Activated CD4-positive, CD25-positive, alpha-beta regulatory T cell treated with anti-CD3 and anti-CD28 coated beads, Interleukin-2, amount 50 U/mL, for 24 hours (primary cell): ENCODE measurements around the gene RIPK4.
"Not testable (repeated sequence)": the region's sequence is repeated elsewhere in the genome, so short reads cannot be mapped to it uniquely, and the experiment has no call there.

Source experiments
- ATAC-seq, 2 donors: fragments of 150-1000 bp; cut with Tn5 transposase; one replicate each; pipeline ENCODE4 v1.10.0; 2021; ENCODE audit warnings: mild to moderate bottlenecking in 1 of 2, moderate library complexity in 1 of 2

RIPK4 gene

DNA sequence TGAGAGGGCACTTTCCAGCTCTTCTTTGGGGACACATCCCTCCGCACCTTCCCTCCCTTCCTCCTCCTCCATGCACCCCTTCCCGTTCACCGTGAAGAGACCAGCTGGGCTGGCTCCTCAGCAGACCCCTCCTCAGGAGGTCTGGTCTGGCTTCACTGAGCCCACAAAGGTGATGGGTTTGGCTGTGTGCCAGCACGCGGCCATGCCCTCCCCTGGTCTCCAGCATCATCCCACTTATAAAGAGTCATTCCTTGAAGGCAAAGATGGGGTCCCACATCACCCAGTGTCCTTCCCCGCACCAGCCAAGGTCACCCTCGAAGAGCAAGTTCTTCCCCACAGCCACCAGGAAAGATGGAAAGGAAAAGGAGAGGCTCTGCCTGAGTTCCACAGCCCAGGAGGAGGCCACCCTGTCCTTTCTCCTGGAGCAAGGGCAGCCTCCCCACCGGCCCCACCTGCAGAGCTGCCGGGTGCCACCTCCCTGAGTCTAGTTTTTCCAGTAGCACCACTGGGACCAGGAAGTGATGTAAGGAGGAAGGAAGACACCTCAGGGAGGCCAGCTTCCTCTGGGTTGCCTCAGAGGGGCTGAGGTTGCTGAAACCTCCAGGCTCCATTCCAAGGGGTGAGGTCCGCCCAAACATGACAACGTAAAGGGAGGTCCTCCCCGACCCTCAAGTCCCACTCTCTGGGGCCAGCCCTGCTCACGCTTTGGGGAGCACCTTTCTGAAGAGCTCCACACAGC, 32.7 kb downstream of the RIPK4 start:
- ATAC-seq, result no peak

DNA sequence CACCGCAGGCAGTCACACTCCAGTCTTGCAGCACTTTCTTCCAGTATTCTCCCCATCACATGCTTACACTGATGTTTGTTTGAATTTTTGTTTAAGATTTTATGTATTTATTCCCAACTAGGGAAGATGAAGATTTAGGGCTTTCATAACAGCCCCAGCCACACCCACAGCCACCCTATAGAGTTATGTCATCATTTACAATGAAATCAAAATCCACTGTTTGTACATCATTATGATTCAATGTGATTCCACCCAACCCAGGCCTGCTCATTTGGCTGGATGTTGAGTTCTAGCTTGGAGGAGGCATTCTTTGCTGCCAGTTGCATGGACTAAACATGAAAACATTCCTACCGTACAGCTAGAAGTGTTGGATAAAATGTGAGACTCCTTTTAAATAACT, 35.8 kb downstream of the RIPK4 start:
- no peak for ATAC-seq

DNA sequence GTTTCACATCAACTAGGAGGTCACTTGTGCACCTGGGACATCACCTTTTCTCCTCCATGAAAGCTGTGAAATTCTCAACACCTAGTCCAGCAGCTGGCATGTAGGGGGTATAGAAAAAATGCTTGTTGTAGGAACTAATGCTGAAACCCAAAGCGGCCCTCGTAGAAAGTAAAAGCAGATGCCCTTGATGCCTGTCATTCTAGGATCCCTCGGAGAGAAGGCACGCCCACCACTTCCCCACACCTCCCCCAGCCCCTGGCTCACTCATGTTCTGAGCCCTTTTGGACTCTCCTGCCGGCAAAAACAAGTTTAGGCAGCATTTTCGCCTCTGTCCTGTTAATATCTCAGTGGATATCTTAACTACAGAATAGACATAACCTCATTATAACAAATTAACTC, 36.5 kb downstream of the RIPK4 start:
- no peak for ATAC-seq

DNA sequence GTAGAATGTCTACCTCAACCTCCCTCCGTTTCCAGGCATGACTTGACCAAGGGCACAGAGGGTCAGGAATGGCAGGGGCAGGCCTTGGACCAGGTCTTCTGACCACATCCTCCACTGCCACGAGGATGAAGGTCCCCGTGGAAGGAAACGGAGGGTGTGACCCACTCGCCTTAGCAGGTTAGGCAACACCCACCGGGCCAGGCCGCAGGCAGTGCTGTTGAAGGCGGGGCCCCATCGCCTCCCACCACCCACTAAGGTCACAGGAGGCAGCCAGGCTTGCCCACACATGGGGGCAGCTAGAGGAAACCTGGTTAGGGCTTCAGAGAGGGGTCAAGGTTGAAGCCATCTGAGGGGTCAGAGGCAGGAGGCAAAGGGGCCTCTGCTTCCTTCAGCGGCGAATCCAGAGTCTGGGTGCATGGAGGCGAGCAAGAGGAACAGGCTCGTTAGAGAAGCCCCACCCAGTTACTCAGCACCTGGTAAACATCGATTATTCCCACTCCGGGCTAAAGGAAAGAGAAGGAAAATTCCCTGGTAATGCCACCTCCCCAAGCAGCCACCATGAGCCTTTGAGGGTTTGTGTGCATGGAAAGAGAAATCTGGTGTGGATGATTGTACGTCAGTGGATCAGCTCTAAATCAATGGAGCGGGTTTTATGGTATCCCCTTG, 37.0 kb downstream of the RIPK4 start:
- ATAC-seq, result no peak

DNA sequence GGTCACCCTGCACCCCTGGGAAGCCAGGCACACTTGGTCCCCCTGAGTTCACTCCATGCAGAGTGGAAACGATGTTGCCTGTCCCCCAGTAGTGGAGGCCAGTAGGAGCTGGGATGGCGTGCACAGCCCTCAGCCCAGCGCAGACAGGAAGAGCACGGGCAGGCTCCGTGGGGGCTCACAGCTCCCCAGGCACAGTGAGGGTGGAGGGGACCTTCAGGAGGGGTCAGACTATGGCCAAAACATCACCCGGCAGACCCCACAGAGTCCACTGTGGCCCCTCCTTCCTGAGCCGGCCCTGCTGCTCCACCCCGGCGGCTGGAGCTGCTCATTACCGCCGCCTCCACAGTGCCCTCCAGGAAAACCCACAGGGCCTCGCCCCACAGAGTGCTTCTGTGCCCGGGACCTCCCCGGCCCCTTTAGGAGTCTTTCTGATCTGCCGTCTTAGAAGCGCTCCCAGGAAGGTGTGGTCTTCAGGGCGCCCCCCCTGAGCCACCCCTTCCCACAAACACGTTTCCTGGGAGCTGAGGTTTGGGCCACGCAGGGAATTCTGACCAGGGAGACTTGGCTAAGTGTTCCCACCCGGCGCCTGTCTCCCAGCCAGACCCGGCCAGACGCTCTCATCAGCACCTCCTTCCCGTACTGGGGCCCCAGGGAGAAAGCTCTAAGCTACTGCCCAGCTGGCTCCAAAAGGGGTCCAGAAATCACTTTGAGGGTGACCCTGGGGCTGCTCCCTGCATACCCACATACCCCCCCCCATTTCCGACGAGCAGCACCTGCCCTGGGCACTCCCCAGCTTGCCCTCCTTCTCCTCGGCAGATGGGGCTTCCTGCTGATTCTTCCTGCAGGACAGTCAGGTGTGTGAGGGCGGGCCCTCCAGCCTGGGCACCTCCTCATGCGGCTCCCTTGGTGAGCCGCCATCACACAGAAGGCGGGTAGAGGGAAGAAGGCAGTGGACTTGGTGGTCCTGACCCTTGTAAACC, 38.8 kb downstream of the RIPK4 start:
- no peak for ATAC-seq

DNA sequence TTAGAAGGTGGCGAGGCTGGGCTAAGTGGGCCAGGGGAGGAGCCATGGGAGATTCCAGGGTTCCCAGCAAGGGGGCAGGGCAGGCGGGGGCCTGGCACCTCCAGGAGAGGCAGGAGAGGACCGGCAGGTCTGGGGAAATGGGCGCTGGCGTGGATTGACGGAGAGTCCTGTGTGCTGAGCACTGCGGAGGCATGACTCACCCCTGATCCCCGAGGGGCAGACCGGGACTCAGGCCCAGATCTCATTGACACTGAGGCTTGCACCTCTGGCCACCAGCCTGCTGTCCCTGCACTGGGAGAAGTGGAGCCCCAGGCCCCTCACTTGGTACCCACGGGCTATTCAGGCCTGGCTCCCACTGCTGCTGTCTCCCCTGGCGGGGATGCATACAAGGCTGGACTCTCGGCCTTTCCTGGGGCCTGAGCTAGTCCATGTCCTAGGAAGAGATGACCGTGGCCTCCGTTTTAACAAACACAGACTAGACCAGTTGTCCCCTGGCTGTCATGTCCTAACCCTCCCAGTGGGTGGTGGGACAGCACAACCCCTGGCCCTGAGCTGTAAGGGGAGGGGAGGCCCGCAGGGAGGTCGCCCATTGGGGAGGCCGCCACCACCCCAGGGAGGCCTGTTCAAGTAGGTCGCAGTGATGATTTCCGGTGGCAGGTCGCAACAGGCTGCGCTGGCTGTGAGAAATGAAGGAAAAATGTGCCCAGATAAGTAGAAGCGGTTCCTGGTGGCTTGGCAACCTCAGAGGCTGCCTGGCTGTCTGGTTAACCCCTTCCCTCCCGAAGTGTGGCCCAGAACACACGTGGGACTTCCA, 39.7 kb downstream of the RIPK4 start:
- ATAC-seq, result no peak

DNA sequence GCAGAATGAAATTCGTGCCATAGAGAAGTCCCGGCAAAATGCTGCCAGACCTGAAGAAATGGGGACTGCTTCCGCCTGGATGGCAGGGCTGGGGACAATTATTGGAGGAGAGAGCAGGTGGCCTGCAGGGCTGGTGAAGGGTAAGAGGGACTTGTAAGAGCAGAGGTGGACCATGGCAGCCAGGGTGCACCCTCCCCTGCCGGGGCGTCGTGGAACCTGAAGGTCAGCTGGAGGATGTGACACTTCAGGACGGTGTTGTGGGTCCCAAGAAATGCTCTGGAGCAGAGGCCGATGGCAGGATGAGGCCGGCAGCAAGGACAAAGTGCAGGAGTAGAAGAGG, 40.3 kb downstream of the RIPK4 start:
- no peak for ATAC-seq

DNA sequence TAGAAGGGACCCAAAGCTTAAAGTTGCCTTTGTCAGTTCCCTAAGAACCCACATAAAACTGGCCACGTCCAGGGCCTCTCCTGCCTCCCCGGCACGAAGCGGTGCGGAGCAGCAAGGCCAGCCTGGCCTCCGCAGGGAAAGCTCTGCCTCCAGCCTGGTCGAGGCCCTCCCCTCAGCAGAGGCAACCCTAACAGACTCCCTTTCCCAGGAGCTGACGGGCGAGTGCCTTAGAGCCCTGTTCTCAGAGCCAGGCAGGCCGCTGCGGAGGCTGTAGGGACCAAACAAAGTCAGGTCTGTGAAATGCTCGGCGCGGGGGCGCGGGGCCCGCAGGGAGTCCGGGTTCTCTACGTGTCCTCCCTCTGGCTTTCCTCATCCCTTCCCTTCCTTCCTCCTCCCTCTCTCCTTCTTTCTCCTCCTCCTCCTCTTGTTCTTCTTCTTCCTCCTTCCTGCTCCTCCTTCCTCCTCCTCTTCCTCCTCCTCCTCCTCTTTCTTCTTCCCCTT, 40.7 kb downstream of the RIPK4 start:
- ATAC-seq, result no peak

DNA sequence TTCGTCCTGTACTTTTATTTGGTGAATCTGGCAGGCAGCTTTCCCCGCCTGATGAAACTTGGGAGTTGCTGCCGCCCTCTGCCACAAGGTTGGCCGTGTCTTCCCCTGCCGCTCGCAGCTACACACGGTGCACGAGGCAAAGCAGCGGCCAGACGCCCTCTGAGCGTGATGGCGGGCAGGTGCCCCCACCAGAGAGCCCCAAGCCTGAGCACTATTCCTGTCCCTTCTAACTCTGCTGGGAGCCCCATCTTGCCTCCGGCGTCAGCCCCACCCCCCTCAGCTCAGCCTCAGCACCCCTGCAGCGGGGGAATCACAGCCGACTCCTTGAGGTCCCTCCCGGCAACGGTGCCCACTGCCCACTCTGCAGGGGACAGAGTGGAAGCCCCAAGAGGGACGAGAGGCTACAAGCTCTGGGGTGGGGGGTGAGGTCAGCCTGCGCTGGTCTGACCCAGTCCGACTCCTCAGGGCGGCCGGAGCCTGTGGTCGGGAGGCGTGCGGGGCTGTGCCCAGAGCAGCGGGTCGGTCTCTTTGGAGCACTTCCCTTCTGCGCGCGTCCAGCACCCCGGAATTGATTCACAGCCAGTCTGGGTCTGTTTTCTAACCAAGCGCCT, 41.3 kb downstream of the RIPK4 start:
- ATAC-seq, result no peak

DNA sequence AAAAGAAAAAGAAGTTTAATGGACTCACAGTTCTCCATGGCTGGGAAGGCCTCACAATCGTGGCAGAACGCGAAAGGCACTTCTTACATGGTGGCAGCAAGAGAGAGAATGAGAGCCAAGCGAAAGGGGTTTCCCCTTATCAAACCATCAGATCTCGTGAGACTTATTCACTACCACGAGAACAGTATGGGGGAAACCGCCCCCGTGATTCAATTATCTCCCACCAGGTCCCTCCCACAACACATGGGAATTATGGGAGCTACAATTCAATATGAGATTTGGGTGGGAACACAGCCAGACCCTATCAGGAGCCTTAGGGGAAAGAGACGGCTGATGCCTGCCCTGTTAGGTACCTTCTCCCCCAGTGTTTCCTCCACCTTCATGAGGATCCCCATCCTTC, 43.0 kb downstream of the RIPK4 start:
- ATAC-seq, result not testable (repeated sequence)

DNA sequence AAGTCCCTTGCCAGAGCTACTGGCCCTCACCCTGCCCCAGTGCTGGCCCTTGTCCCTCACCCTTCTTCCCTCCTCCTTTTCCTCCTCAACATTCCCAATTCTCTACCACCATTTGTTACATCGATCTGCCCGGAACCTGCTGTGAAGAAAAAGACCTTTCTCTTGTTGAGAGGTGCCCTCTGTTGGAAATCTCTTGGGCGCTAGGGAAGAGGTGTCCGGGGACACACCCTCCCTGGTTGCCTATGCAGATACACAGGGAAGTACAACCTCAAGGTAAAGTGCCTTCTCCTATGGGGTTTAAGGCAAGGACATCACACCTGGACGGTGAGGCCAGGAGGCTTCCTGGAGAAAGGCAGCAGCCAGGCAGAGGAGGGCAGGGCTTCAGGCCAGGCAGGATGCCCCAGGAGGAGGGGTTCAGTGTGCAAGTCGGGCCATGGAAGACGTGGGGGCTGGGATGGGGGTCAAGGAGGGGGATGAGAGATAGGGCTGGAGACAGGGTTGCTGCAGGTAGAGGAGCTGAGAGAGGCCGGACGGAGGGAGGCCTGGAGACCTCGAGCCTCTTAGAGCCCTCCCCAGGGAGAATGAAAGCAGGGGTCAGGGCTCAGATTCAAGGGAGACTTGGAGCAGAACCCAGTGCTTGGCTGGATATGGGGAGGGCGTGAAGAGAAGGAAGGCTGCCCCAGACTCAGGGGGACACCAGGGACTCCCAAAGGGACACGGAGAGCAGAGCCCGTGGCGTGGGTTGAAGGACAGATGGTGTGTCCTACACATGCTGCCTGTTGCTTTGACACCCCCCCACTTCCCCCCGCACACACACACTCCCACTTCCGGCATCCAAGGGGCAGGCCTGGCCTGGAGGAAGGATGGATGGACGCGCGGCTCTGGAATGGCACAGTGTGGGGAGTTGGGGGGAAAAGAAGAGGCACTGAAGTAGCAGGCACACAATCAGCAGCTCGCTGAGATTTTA, 44.5 kb downstream of the RIPK4 start:
- no peak for ATAC-seq

DNA sequence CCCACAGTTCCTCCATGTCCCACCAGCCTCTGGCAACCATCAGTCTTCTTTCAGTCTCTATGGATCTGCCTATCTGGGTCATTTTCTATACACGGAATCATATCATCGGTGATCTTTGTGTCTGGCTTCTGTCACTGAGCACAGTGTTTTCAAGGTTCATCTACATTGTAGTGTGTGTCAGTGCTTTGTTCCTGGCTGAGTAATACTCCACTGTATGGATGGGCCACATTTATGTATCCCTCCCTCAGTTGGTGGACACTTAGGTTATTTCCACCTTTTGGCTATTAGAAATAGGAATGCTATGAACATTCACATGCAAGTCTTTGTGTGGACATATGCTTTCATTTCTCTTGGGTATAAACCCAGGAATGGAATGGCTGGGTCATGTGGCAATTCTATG, 46.6 kb downstream of the RIPK4 start:
- no peak for ATAC-seq

DNA sequence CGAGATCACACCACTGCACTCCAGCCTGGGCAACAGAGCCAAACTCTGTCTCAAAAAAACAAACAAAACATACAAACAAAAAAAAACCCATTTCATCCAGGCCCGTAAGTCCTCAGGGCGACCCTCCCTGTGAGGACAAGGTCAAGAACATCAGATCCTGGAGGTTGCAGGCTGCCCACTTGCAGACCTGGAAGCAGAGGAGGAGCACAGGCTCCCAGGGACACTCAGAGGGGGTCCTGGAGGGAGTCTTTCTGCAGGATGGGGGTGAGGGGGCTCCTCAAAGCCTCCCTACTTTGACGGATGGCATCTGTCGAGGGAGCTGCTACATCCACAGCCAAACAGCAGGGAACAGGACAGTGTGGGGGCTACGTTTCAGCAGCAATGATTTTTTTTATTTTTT, 47.2 kb downstream of the RIPK4 start:
- no peak for ATAC-seq

DNA sequence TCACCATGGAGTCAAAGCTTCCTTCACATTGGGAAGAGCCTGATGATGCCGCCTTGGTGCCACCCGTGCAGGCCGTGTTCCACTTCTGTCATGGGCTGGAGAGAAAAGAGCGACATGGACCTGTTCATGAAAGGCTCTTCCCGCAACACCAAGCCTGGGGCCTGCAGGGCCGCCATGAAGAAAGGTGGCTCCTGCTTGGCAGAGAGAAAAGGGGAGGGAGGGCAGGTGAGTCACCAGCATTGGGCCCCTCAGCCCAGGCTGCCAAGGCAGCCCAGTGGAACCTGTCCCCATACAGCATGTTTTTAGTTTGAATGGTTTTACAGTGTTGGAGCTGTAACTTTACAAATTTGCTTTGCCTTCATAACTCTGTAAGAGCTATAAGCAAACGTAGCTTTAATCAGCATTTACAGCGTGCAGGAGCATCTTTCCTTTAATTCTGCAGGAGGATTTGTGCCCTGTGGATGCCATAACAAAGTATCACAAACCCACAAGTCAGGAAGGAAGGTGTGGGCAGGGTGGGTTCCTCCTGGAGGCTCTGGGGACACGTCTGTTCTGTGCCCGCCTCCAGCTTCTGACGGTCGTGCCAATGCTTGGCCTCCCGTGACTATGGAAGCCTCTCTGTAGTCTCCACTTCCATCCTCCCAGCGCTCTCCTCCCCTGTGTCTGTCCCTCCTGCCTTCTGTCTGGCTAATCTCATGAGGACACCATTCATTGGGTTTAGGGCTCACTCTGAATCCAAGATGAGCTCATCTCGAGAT, 49.1 kb downstream of the RIPK4 start:
- ATAC-seq, result no peak

DNA sequence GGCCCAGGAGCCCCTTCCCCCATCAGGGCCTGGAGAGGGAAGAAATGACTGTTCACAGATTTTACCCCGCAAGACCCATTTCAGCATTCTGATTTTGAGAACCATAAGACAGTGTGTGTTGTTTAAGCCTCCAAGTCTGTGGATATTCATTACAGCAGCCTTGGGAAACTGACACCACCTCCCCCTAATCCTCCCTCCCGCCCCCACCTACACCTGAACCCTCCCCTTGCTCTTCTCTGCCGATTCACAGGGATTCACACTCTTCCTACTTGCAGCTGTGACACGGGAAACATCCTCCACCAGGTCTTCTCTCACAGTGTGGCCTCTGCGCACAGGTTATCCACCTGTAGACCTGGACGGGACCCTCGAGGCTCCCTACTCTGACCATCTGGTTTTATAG, 50.1 kb downstream of the RIPK4 start:
- no peak for ATAC-seq

DNA sequence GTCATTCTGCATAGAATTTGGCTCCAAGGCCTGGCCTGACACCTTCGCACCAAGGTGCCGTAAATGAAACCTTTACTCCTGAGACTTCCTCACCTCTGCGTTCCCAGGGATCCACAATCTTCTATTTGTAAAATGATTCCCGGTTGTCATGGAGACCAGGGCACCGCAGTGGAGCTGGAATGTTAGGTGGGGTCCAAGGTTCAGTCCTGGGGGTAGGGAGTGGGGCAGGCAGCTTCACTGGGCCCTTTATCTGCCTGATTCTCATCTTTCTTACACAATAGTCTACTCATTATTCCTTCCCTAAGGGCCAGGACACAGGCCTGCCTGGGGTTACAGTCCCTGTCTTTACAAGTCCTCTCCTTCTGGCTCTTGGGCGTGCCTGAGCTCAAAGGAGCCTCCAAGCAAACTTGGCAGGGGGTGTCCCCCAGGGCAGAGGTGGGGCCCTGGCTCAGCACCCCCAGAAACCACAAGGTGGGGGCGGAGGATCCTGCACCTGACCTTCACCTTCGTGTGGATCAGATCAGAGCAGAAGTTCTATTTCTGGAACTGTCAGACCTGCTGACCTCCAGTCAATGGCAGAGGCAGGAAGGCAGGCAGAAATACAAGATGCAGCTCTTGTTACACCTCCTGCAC, 51.1 kb downstream of the RIPK4 start:
- no peak for ATAC-seq

DNA sequence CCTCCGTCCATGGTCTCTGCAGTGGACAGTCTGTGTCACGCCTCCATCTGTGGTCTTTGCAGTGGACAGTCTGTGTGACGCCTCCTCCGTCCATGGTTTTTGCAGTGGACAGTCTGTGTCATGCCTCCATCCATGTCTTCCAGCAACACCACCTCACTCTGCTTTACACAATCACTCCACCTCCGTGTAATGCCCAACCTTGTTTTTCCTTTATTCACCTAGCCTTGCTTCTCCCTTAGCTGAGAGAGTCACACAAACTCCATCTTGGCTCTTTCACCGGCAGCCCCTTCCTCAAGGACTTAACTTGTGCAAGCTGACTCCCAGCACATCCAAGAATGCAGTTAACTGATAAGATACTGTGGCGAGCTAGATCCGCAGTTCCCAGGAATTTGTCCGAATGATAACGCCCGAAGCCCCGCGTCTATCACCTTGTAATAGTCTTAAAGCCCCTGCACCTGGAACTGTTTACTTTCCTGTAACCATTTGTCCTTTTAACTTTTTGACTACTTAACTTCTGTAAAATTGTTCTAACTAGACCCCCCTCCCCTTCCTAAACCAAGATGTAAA, 52.5 kb downstream of the RIPK4 start:
- not testable (repeated sequence) for ATAC-seq

DNA sequence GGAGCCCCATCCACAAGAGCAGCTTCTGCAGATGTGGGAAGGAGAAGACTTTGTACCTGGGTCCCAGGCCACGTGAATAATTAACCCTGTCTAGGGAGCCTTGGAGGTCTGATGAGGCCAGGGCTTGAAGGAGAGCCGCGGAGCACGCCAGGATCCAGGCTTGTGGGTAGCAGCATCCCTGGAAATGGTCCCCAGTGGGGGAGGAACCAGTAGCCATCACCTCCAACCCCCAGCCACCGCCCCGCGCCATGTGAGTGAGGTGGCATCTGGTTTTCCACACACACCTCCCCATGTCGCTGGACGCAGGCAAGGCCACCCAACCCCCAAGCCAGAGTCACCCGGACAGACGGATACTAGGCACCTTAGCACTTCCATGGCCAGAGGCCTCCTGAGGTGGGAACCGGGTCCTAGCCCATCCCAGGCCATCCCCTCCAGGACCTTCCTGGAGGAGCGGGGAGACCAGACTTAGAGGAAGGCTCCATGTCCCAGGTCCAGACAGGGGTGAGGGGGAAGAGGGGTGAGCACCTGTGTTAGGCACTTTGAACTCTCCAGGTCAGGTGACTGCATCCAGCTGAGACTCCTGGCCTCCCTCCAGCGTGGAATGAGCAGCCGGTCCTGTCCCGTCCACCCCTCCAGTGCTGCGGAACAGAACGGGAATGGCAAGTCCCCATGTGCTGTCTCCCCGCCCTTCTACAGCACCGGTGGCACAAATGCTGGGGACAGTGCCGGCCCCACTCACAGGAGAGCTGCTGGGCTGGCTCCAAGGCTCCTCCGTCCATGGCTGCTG, 53.2 kb downstream of the RIPK4 start:
- no peak for ATAC-seq
